Nephron progenitor cell (in vitro differentiated cells): ENCODE data around the gene CFAP61.

ENCODE experiments used
- DNase-seq: peaks from one replicate; pipeline ENCODE4 v3.0.0; 2021
- H3K27ac Mint-ChIP-seq: 2 replicates; pipeline ENCODE4 v1.8.0; 2021; ENCODE audit warnings: mild to moderate bottlenecking, moderate library complexity, mixed read lengths
- H3K27me3 Mint-ChIP-seq: 2 replicates; pipeline ENCODE4 v1.8.0; 2021; ENCODE audit warnings: mild to moderate bottlenecking, low read depth, mixed read lengths; ENCODE audit not compliant: poor library complexity
- H3K36me3 Mint-ChIP-seq: 2 replicates; pipeline ENCODE4 v1.8.0; 2021; ENCODE audit warnings: low read depth, mixed read lengths
- H3K4me1 Mint-ChIP-seq: 2 replicates; pipeline ENCODE4 v1.8.0; 2021; ENCODE audit warnings: mixed read lengths
- H3K4me3 Mint-ChIP-seq: 2 replicates; pipeline ENCODE4 v1.8.0; 2021; ENCODE audit warnings: mild to moderate bottlenecking, moderate library complexity, mixed read lengths
- H3K9me3 Mint-ChIP-seq: 2 replicates; pipeline ENCODE4 v1.8.0; 2021; ENCODE audit warnings: mild to moderate bottlenecking, moderate library complexity, mixed read lengths
- TF ChIP-seq, protein P1 (sequence below): fragments of 200-600 bp; sonication (generic); IDR thresholded peaks from 2 replicates; pipeline ENCODE4 v1.5.0; 2021; ENCODE audit warnings: antibody characterized with exemption

The CFAP61 gene

DNA sequence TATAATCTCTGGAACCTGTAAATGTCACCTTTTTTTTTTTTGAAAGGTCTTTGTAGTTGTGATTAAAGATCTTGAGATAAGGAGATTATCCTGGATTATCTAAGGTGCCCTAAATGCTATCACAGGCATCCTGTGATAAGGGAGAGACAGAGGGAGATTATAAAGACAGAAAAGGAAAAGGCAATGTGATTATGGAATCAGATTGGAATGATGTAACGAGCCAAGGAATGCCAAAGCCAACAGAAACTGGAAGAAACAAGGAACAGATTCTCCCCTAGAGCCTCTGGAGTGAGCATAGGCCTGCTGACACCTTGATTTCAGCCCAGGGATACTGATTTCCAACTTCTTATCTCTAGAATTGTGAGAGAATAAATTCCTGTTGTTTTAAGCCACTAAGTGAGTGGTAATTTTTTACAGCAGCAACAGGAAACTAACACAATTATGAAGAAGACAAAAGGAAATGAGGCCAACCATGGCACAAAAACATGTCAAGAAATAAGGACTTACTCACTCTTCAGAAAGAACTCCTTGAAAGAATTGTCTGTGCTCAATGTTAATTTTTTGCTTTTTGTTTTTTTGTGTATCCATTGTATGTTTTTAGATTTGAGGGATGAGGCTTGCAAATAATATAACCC, 82.7 kb downstream of the CFAP61 start:
- Mint-ChIP-seq H3K9me3 (peaks cover 26% of the 10 kb centered on the region), H3K4me3 (no peak overlapping the region), H3K36me3 (no peaks in the 10 kb centered on the region), H3K27me3 (no peaks in the 10 kb centered on the region), H3K27ac (no peak overlapping the region), H3K4me1 (no peaks in the 10 kb centered on the region)
- TF ChIP-seq, protein P1, sequence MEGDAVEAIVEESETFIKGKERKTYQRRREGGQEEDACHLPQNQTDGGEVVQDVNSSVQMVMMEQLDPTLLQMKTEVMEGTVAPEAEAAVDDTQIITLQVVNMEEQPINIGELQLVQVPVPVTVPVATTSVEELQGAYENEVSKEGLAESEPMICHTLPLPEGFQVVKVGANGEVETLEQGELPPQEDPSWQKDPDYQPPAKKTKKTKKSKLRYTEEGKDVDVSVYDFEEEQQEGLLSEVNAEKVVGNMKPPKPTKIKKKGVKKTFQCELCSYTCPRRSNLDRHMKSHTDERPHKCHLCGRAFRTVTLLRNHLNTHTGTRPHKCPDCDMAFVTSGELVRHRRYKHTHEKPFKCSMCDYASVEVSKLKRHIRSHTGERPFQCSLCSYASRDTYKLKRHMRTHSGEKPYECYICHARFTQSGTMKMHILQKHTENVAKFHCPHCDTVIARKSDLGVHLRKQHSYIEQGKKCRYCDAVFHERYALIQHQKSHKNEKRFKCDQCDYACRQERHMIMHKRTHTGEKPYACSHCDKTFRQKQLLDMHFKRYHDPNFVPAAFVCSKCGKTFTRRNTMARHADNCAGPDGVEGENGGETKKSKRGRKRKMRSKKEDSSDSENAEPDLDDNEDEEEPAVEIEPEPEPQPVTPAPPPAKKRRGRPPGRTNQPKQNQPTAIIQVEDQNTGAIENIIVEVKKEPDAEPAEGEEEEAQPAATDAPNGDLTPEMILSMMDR = no peak
- DNase-seq = no peak

- Mint-ChIP-seq H3K9me3 (peaks cover 15% of the 10 kb centered on the region), H3K4me1 (no peaks in the 10 kb centered on the region), H3K27me3 (no peaks in the 10 kb centered on the region), H3K4me3 (no peak overlapping the region), H3K36me3 (no peaks in the 10 kb centered on the region), H3K27ac (no peak overlapping the region)
- no peak for DNase-seq
- TF ChIP-seq, protein P1 = no peak
Observed at GRCh38 chr20:20136313-20136712, 84.0 kb downstream of the CFAP61 start.

DNA sequence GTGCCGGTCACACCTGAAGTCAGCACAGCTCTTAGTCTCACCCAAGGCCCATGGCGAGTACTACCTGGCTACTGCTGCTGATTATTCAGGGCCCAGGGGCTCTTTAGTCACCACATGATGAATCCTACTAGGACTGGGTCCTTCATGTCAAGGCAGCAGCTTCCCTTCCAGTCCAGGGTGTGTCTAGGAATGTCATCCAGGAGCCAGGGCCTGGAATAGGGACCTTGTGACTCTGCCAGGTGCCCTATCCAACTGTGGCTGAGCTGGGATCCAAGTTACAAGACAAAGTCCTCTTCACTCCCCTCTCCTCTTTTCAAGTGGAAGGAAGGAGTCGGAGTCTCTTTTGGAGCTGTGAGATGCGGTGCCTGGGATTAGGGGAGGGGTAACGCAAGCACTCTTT, 85.5 kb downstream of the CFAP61 start:
- no peaks in the 10 kb centered on the region for H3K4me1 Mint-ChIP-seq
- H3K36me3 Mint-ChIP-seq = no peaks in the 10 kb centered on the region
- H3K27me3 Mint-ChIP-seq = no peaks in the 10 kb centered on the region
- peaks cover 5% of the 10 kb centered on the region for H3K9me3 Mint-ChIP-seq
- H3K4me3 Mint-ChIP-seq = no peak overlapping the region
- no peak overlapping the region for H3K27ac Mint-ChIP-seq
- no peak for DNase-seq
- TF ChIP-seq, protein P1 = no peak

GRCh38 chr20:20138301-20139064, 86.2 kb downstream of the CFAP61 start:
- H3K27me3 Mint-ChIP-seq = no peaks in the 10 kb centered on the region
- H3K4me1 Mint-ChIP-seq = no peaks in the 10 kb centered on the region
- H3K36me3 Mint-ChIP-seq = no peaks in the 10 kb centered on the region
- no peak overlapping the region for H3K4me3 Mint-ChIP-seq
- no peak for DNase-seq
- H3K9me3 Mint-ChIP-seq = no peaks in the 10 kb centered on the region
- TF ChIP-seq, protein P1 = no peak
- no peak overlapping the region for H3K27ac Mint-ChIP-seq

- H3K4me3 Mint-ChIP-seq = no peak overlapping the region
Observed at GRCh38 chr20:20139403-20139802, 87.1 kb downstream of the CFAP61 start.

More at GRCh38 chr20:20139403-20139802, 87.1 kb downstream of the CFAP61 start:
- TF ChIP-seq, protein P1 = no peak
- H3K4me1 Mint-ChIP-seq = no peaks in the 10 kb centered on the region
- H3K9me3 Mint-ChIP-seq = no peaks in the 10 kb centered on the region
- no peaks in the 10 kb centered on the region for H3K36me3 Mint-ChIP-seq
- no peak overlapping the region for H3K27ac Mint-ChIP-seq
- H3K27me3 Mint-ChIP-seq = peaks cover under 1% of the 10 kb centered on the region
- DNase-seq = no peak
